Esophagus muscularis mucosa (tissue), 4 donors: ENCODE results near the gene CELF2. TPM values are rescaled to one million over a fixed set of nuclear protein-coding genes. Genes with fewer than 3 reads are reported as not detected.

Source experiments
- DNase-seq: peaks from one replicate; pipeline ENCODE4 v3.0.0-alpha.2; 2017; ENCODE audit errors: extremely low spot score
- H3K27ac ChIP-seq, 4 donors: fragments of 200-600 bp; sonication (generic); replicated peaks in 1 of 4; 1 replicate in 3 of 4; 2 replicates in 1 of 4; pipeline ENCODE4 v1.5.1; 2016 to 2019; ENCODE audit warnings: mild to moderate bottlenecking in 1 of 4
- H3K27me3 ChIP-seq, 4 donors: fragments of 200-600 bp; sonication (generic); one replicate each; pipeline versions ENCODE4 v1.5.1 to v1.6.0; 2016 to 2019
- H3K36me3 ChIP-seq, 4 donors: fragments of 200-600 bp; sonication (generic); one replicate each; pipeline ENCODE4 v1.5.1; 2016 to 2019
- H3K4me1 ChIP-seq, 4 donors: fragments of 200-600 bp; sonication (generic); one replicate each; pipeline ENCODE4 v1.5.1; 2016 to 2019
- H3K4me3 ChIP-seq, 4 donors: fragments of 200-600 bp; sonication (generic); 1 replicate in 2 of 4; 2 replicates in 2 of 4; pipeline ENCODE4 v1.5.1; 2016 to 2019; ENCODE audit warnings: mild to moderate bottlenecking in 4 of 4, moderate library complexity in 1 of 4
- H3K9me3 ChIP-seq, 4 donors: fragments of 200-600 bp; sonication (generic); 1 replicate in 3 of 4; 2 replicates in 1 of 4; pipeline ENCODE4 v1.5.1; 2016 to 2019
- EP300 ChIP-seq: sonication (generic); formaldehyde crosslinking; IDR thresholded peaks from one replicate; pipeline ENCODE4 v1.6.1; 2017; ENCODE audit warnings: antibody characterized with exemption
- POLR2A ChIP-seq: fragments of 450-650 bp; IDR thresholded peaks from one replicate; pipeline ENCODE4 v1.6.1; 2017; ENCODE audit warnings: antibody characterized with exemption, moderate library complexity, mild to moderate bottlenecking, low read depth
- POLR2AphosphoS5 ChIP-seq, 2 donors: sonication (generic); formaldehyde crosslinking; IDR thresholded peaks; one replicate each; pipeline ENCODE4 v1.6.1; 2017; ENCODE audit warnings: antibody characterized with exemption in 2 of 2
- WGBS: methylation state at CpG from one replicate; pipeline ENCODE4 v1.1.5; 2018; 5-methylcytosine and 5-hydroxymethylcytosine counted together
- intact Hi-C: fragments of 100-400 bp; cut with DNase I; formaldehyde crosslinking; loops from one replicate; pipeline ENCODE4 v1.15.1; 2023
- total RNA-seq, 4 donors: library from RNA; depleted of rRNA; stranded (reverse); fragments of >200 nt; gene quantifications; one replicate each; pipeline versions ENCODE4 v1.1.0 to v1.2.1, GENCODE V29; 2016
- TF ChIP-seq, protein P1 (sequence below), 3 experiments: fragments of 200-600 bp in 2 of 3; fragments of 450-650 bp in 1 of 3; sonication (generic) in 2 of 3; IDR thresholded peaks; one replicate each; pipeline ENCODE4 v1.5.1; 2017 to 2019; ENCODE audit warnings: antibody characterized with exemption in 3 of 3, mild to moderate bottlenecking in 2 of 3, moderate library complexity in 1 of 3

The CELF2 gene
- total RNA-seq, 4 donors from 2014 or later = 81.8 to 128 (median 104) TPM

DNA sequence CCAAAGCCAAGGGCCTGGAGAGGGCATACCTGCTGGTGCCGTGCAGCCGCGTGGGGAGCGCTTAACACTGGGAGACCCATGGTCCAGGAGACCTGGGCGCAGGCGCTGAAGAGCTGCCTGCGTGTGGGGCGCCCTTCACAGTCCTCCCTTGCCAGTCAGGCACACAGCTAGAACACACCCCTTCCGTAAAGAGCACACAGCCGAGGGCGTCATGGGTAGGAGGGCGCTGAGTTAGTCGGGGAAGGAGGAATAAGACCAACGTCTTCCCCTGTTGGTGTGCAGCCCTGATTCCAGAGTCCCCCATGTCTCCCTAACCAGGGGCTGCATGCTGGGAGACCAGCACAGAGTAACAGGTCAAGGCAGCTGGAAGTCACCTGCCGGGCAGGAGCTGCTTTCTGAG is 319.8 kb downstream of the CELF2 start:
- Histone ChIP-seq H3K27ac (no peak overlapping the region), H3K9me3 (no peaks in the 10 kb centered on the region), H3K36me3 (peaks cover 0 to 23% (median 3%) of the 10 kb centered on the region in 4 donors), H3K4me1 (peaks cover 0 to 4% (median under 1%) of the 10 kb centered on the region in 4 donors), H3K27me3 (no peaks in the 10 kb centered on the region), H3K4me3 (no peak overlapping the region)
- DNase-seq = no peak
- WGBS = 67% methylated on average over 9 of the region's 15 CpGs
- TF ChIP-seq POLR2AphosphoS5 (IDR thresholded peaks at IDR 0.05) (no peak), POLR2A (no peak), EP300 (no peak)
- TF ChIP-seq, protein P1, sequence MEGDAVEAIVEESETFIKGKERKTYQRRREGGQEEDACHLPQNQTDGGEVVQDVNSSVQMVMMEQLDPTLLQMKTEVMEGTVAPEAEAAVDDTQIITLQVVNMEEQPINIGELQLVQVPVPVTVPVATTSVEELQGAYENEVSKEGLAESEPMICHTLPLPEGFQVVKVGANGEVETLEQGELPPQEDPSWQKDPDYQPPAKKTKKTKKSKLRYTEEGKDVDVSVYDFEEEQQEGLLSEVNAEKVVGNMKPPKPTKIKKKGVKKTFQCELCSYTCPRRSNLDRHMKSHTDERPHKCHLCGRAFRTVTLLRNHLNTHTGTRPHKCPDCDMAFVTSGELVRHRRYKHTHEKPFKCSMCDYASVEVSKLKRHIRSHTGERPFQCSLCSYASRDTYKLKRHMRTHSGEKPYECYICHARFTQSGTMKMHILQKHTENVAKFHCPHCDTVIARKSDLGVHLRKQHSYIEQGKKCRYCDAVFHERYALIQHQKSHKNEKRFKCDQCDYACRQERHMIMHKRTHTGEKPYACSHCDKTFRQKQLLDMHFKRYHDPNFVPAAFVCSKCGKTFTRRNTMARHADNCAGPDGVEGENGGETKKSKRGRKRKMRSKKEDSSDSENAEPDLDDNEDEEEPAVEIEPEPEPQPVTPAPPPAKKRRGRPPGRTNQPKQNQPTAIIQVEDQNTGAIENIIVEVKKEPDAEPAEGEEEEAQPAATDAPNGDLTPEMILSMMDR (IDR thresholded peaks at IDR 0.05) = no peak
- intact Hi-C loops = no loop called here

DNA sequence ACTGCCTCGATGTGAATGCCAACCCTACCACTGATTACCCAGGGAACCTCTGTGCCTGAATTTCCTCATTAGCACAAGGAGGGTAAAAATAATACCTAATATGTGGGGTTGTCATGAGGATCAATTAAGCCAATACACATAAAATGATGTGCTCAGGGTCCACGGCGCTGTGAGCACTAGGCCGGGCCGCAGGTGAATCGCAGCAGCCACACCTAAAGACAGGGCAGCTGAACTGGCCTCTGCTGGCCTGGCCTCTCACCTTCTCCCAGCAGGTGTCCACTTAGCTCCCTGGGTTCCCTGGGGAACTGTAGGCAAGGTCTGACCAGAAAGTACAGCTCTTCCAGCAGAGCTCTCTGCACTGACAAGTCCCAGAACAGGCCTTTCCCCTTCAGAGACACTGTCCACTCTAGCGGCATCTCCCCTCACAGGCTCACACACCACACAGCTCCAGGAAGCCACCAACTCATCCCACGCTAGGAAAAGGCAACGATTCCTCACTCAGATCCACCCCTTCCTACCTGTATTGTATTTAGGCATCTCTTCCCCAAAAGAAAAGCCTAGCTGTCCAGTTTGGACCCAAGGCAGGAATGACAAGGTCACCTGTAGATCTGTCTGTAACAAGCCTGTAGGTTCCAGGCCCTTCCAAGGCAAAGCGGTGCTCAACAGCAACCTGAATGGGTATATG is 320.6 kb downstream of the CELF2 start:
- intact Hi-C loops = no loop called here
- no peaks in the 10 kb centered on the region for H3K9me3 ChIP-seq
- 80% methylated on average over 9 of the region's 10 CpGs for WGBS
- no peak for TF ChIP-seq POLR2A
- TF ChIP-seq POLR2AphosphoS5 (IDR thresholded peaks at IDR 0.05) = no peak
- TF ChIP-seq, protein P1 (IDR thresholded peaks at IDR 0.05) = no peak
- TF ChIP-seq EP300 = no peak
- no peak for DNase-seq
- H3K4me1 ChIP-seq = peaks cover 0 to 4% (median 0%) of the 10 kb centered on the region in 4 donors
- H3K27ac ChIP-seq = no peak overlapping the region
- H3K4me3 ChIP-seq = no peak overlapping the region
- H3K36me3 ChIP-seq = peaks cover 0 to 16% (median 0%) of the 10 kb centered on the region in 4 donors
- no peaks in the 10 kb centered on the region for H3K27me3 ChIP-seq

DNA sequence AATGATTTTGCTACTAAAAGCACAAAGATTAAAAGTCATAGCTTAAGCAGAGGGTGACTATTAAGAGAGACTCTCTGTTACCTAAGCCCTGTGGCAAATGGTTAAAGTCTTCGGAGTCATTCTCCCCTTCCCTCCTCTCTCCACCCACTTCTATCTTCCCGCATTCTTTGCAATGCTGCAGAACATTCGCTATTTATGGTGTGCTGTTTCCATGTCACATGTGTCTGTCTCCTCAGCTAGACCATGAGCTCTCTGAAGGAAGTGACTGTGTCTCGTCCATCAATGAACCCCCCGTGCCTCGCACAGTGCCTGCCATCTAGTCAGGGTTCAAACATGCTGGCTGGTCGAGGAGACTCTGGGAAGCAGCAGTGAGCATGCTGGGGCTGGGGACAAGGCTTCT is 321.3 kb downstream of the CELF2 start:
- TF ChIP-seq POLR2AphosphoS5 (IDR thresholded peaks at IDR 0.05) = no peak
- H3K27me3 ChIP-seq = no peaks in the 10 kb centered on the region
- no peak overlapping the region for H3K27ac ChIP-seq
- peaks cover 0 to 16% (median 0%) of the 10 kb centered on the region in 4 donors for H3K36me3 ChIP-seq
- no peak for DNase-seq
- H3K9me3 ChIP-seq = no peaks in the 10 kb centered on the region
- H3K4me1 ChIP-seq = peaks cover 0 to 4% (median 0%) of the 10 kb centered on the region in 4 donors
- intact Hi-C loops = no loop called here
- H3K4me3 ChIP-seq = no peak overlapping the region
- 50% methylated on average over 7 of the region's 7 CpGs for WGBS

DNA sequence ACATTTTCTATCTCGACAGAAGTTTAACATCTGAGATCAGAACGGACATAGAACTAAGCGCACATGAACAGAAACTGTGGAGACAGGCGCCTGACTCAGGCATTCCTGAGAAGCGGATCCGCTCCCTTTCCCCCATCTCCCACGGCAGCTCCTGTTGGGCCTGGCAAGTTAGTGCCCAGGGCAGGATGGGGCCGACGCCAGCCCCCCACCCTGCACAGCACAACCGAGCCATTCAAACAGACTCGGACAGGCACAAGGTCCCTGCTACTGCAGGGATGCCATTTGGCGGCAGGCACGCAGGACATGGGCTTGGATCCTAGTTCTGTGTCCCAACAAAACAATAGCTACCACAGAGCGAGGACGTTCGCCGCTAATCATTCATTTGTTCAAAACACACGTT is 322.0 kb downstream of the CELF2 start:
- intact Hi-C loops = no loop called here
- DNase-seq = no peak
- H3K36me3 ChIP-seq = peaks cover 0 to 12% (median 0%) of the 10 kb centered on the region in 4 donors
- TF ChIP-seq POLR2AphosphoS5 (IDR thresholded peaks at IDR 0.05) (no peak), EP300 (no peak), POLR2A (no peak)
- TF ChIP-seq, protein P1 (IDR thresholded peaks at IDR 0.05) = no peak
- H3K4me1 ChIP-seq = peaks cover 0 to 4% (median 0%) of the 10 kb centered on the region in 4 donors
- no peak overlapping the region for H3K4me3 ChIP-seq
- H3K27me3 ChIP-seq = no peaks in the 10 kb centered on the region
- 90% methylated on average over 14 of the region's 18 CpGs for WGBS
- no peak overlapping the region for H3K27ac ChIP-seq
- H3K9me3 ChIP-seq = no peaks in the 10 kb centered on the region

DNA sequence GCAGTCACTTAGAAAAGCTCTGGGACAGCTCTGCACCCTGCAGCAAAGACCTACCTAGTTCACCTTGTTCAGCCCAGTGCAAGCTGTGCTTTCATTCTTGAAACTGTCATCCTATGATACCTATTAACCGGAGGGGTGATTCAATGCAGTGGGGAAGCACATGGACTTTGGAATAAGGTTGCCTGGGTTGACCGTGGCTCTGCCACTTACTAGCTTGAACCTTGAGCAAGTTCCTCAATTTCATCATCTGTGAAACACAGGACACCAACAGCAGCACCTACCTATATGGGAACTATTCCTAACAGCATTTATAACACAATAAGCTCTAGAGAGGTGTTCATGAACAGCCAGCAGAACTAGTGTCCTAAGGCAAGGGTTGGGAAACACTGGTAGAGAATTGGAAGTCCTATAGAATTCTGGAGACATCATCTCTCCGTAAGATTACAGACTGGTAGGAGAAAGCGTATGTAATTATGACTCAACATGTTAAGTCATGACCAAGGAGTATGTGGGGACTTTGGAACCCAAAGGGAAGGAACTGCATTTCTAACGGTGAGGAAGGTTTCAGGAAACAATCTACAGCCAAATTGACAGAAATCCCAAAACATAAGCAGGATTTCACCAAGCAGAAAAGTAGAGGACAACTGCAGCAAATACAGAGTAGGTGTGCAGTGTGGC is 323.8 kb downstream of the CELF2 start:
- TF ChIP-seq POLR2AphosphoS5 (IDR thresholded peaks at IDR 0.05) (no peak), EP300 (no peak), POLR2A (no peak)
- TF ChIP-seq, protein P1 (IDR thresholded peaks at IDR 0.05) = no peak
- Histone ChIP-seq H3K4me1 (peaks cover 0 to 4% (median 2%) of the 10 kb centered on the region in 4 donors), H3K9me3 (no peaks in the 10 kb centered on the region), H3K4me3 (no peak overlapping the region), H3K27me3 (no peaks in the 10 kb centered on the region), H3K36me3 (no peaks in the 10 kb centered on the region), H3K27ac (no peak overlapping the region)
- 78% methylated on average over 5 of the region's 5 CpGs for WGBS
- no peak for DNase-seq
- intact Hi-C loops = no loop called here
